22Rv1 (cell line): Measurements from ENCODE around the gene KRT86.
"Not testable (repeated sequence)": the region's sequence is repeated elsewhere in the genome, so short reads cannot be mapped to it uniquely, and the experiment has no call there.

Source experiments
- CTCF ChIP-seq: fragments of 450-650 bp; IDR thresholded peaks from 2 replicates; pipeline ENCODE4 v1.5.1; 2017; ENCODE audit warnings: mild to moderate bottlenecking
- ZFX ChIP-seq: fragments of 450-650 bp; IDR thresholded peaks from 2 replicates; pipeline ENCODE4 v1.6.1; 2017; ENCODE audit warnings: antibody characterized with exemption, borderline replicate concordance

- peak; percentile 78 for TF ChIP-seq CTCF
- TF ChIP-seq ZFX = not testable (repeated sequence)
Observed at GRCh38 chr12:52315721-52316120, 41.3 kb downstream of the KRT86 start.
